HuH-7.5 (cell line): ENCODE results near the gene GPX5.

Experiments
- DNase-seq: peaks from one replicate; pipeline ENCODE4 v3.0.0; 2011; ENCODE audit warnings: low spot score

GPX5 gene

DNA sequence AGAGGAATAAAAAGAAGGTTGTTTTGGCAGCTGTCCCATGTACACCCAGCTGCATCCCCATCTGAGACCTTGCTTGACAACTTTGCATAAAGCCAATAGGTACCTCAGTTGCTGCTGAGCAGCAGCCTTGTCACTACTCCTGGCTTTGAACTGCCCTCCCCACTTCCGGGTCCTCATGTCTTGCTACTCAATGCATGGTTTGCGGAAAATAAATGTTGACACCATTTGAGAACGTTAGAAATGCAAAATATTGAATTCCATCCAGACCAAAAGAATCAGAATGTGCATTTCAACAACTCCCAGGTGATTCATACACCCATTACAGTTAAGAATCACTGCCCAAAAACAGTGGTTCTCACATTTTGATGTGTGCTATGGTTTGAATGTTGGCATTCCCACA is 32.9 kb downstream of the GPX5 start:
- DNase-seq = no peak

DNA sequence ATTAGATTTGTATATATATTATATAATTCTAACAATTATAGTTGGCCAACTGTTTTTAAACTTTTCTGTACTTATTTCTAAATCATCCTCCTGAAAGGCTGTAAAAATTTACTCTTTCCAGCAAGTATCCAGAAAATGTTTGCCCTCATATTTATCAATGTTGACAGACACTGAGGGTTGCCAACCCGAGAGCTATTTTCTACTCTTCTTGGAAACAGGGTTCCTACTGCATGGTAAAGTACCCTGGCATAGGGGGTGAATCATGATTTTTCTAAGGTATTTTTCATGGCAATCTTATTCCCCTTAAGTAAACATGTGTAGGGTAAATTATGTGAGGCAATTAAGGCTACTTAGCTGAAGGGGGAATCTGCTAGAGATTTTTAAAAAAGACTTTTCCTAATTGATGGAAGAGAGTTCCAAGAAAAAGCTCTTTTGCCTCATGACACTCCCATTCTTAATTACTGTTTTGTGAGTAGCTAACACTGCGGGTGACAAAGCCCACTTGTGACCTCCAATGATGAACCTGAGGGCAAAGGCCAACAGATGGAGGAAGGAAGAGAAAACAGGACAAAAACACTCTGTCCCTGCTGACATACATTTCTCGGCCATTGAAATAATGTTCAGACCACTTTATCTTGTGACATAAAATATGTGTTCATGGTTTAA is 37.9 kb downstream of the GPX5 start:
- no peak for DNase-seq

DNA sequence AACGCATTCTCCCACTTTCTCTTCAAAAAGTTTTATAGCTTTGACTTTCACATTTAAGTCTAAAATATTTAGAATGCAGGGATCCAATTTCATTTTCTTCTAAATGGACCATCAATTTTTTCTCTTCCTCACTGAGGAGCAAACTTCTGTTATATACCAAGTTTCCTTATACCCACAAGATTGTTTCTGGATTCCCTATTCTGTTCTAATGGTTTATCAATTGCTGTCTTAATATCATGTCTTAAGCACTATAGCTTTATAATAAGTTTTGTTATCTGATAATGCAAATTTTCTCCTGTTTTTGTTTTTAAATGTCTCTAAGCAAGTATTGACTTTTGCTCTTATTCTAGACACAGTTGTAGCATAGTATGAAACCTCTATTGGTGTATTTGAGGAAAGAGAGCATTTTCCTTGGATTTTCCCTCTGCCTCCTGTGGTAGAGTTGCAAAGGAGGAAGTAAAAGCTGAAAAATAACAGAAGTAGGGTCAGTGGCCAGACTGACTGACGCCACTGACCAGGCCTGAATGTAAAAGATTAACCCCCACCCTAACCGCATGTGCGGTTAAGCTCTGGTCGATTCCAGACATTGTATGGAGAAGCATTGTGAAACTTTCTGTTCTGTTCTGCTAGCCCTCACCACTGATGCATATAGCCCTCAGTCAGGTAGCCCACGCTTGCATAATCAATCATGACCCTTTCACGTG is 40.3 kb downstream of the GPX5 start:
- DNase-seq = no peak

DNA sequence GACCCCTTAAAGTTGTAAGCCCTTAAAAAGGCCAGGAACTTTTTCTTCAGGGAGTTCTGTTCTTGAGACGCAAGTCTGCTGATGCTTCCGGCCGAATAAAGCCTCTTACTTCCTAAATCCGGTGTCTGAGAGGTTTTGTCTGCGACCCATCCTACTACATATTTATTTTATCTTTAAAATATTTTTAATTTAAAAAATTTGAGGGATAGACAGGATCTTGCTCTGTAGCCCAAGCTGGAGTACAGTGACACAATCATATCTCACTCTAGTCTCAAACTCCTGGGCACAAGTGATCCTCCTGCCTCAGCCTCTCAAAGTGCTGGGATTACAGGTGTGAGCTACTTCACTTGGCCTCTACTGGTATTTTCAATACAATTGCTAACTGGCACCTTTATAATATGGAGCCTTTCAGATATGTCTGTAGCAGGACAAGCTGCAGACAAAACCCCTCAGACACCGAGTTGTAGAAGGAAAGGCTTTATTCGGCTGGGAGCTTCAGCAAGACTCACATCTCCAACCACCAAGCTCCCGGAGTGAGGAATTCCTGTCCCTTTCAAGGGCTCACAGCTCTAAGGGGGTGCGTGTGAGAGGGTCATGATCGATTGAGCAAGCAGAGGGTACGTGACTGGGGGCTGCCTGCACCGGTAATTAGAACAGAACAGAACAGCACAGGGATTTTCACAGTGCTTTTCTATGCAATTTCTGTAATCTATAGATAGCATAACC is 41.0 kb downstream of the GPX5 start:
- DNase-seq = no peak

- DNase-seq = no peak
Measured at GRCh38 chr6:28567506-28567905, 41.8 kb downstream of the GPX5 start.

- DNase-seq = no peak
Measured at GRCh38 chr6:28568515-28569108, 42.9 kb downstream of the GPX5 start.

DNA sequence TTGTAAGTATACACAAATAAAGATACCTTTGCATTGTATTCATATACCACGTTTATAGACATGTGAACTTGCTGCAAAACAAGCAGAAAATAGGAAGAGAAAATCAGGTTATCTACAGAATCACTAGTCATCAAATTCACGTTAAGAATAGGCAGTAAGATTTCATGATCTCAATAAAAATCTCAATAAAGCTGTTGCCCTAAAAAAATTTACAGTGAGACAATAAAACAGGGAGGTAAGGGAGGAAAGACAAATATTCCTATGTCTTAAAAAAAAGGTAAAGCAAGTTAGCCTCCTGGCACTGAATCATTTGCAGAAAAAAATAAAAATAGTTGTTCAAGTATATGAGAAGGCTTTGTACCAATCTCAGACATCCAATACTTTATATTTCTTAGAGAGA is 44.1 kb downstream of the GPX5 start:
- no peak for DNase-seq

DNA sequence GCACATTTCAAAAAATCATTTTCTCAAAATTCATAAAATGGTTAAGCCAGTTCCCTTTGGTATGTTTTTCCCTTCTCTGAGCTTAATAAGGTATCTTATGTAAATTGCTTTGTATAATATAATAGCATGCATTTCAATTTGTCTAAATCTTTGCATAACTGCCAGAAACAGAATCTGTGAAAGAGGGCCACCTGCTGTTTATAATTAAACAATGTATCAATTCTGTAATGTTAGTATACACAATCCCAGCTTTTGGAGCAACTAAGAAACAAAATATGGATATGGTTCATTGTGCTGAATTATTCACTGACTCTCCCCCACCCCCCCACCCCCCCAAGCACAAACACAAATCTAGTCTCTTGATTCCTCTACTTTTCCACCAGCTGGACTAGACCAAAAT is 54.8 kb downstream of the GPX5 start:
- DNase-seq = no peak

GRCh38 chr6:28583463-28583862 is 57.8 kb downstream of the GPX5 start:
- no peak for DNase-seq
